PC-3 (cell line): ENCODE measurements around the gene HIVEP3. TPM values are rescaled to one million over a fixed set of nuclear protein-coding genes. Genes with fewer than 3 reads are reported as not detected.

ENCODE experiments used
- ATAC-seq: fragments of 200-7000 bp; cut with Tn5 transposase; 2 replicates; pipeline ENCODE4 v1.9.1; 2020; ENCODE audit warnings: mild to moderate bottlenecking, moderate library complexity
- BruUV-seq: library from RNA; stranded (reverse); fragments of 400-500 nt; replicated peaks from 2 replicates; lab custom pipeline; 2021; lab: Mats Ljungman, UMichigan
- CTCF ChIA-PET: fragments of 300-600 bp; sonication (Branson Sonifier 250); formaldehyde crosslinking; loops from one replicate; lab custom pipeline; 2022; ENCODE audit warnings: antibody characterized with exemption; lab: Charles Lee
- POLR2A ChIA-PET: fragments of 300-600 bp; sonication (Branson Sonifier 250); formaldehyde crosslinking; loops from one replicate; lab custom pipeline; 2022; ENCODE audit warnings: antibody characterized with exemption; ENCODE audit not compliant: unreplicated experiment; lab: Charles Lee
- DNase-seq: peaks from one replicate; pipeline ENCODE4 v3.0.0-alpha.2; 2015
- H2AFZ ChIP-seq: fragments of 300-600 bp; sonication (generic); 2 replicates; pipeline ENCODE4 v1.6.0; 2016; ENCODE audit warnings: antibody characterized with exemption, low read length
- H3F3A ChIP-seq: fragments of 300-600 bp; sonication (generic); one replicate; pipeline ENCODE4 v1.6.0; 2017; ENCODE audit warnings: antibody characterized with exemption, low read length, control low read depth, mild to moderate bottlenecking; ENCODE audit not compliant: unreplicated experiment
- H3K27ac ChIP-seq: fragments of 300-600 bp; sonication (generic); 2 replicates; pipeline ENCODE4 v1.5.1; 2016; ENCODE audit warnings: mild to moderate bottlenecking, low read length
- H3K27me3 ChIP-seq: fragments of 300-600 bp; sonication (generic); 2 replicates; pipeline ENCODE4 v1.6.1; 2016; ENCODE audit warnings: low read length, mixed read lengths
- H3K36me3 ChIP-seq: fragments of 300-600 bp; sonication (generic); 2 replicates; pipeline ENCODE4 v1.6.1; 2016; ENCODE audit warnings: low read depth, mixed run types, low read length, mixed read lengths
- H3K4me1 ChIP-seq: fragments of 300-600 bp; sonication (generic); 2 replicates; pipeline ENCODE4 v1.5.1; 2016; ENCODE audit warnings: low read length; ENCODE audit not compliant: insufficient read depth
- H3K4me2 ChIP-seq: fragments of 300-600 bp; sonication (generic); 2 replicates; pipeline ENCODE4 v1.6.0; 2016; ENCODE audit warnings: low read length
- H3K4me3 ChIP-seq: fragments of 300-600 bp; sonication (generic); 2 replicates; pipeline ENCODE4 v1.5.1; 2016; ENCODE audit warnings: mild to moderate bottlenecking, low read length, mixed read lengths
- H3K79me2 ChIP-seq: fragments of 300-600 bp; sonication (generic); 2 replicates; pipeline ENCODE4 v1.6.1; 2017; ENCODE audit warnings: low read length, mixed read lengths
- H3K9ac ChIP-seq: fragments of 300-600 bp; sonication (generic); 2 replicates; pipeline ENCODE4 v1.6.0; 2016; ENCODE audit warnings: mild to moderate bottlenecking, low read length
- H3K9me2 ChIP-seq: fragments of 300-600 bp; sonication (generic); replicated peaks from 2 replicates; pipeline ENCODE4 v1.6.1; 2016; ENCODE audit warnings: mixed run types, low read length, mixed read lengths
- H3K9me3 ChIP-seq: fragments of 300-600 bp; sonication (generic); 2 replicates; pipeline ENCODE4 v1.6.1; 2016; ENCODE audit warnings: low read length, mixed read lengths
- H4K20me1 ChIP-seq: fragments of 300-600 bp; sonication (generic); 2 replicates; pipeline ENCODE4 v1.6.1; 2016; ENCODE audit warnings: low read length, mixed read lengths
- EZH2 ChIP-seq: fragments of 300-600 bp; sonication (generic); IDR thresholded peaks from one replicate; pipeline ENCODE4 v1.6.1; 2017; ENCODE audit warnings: antibody characterized with exemption, mild to moderate bottlenecking, low read length; ENCODE audit not compliant: unreplicated experiment
- EZH2phosphoT487 ChIP-seq: fragments of 300-600 bp; sonication (generic); IDR thresholded peaks from 2 replicates; pipeline ENCODE4 v1.6.1; 2018; ENCODE audit warnings: mild to moderate bottlenecking, antibody characterized with exemption, low read length, borderline replicate concordance
- intact Hi-C: fragments of 100-400 bp; cut with micrococcal nuclease; formaldehyde crosslinking; loops from 2 replicates; pipeline ENCODE4 v1.9.0; 2023
- total RNA-seq: library from RNA; depleted of rRNA; stranded (reverse); fragments of >200 nt; gene quantifications from 2 replicates; pipeline ENCODE4 v1.2.3, GENCODE V29; 2014
- TF ChIP-seq, protein P1 (sequence below): fragments of 300-600 bp; sonication (generic); conservative IDR thresholded peaks from 2 replicates; pipeline ENCODE4 v1.5.1; 2017; ENCODE audit warnings: antibody characterized with exemption, low read depth, mild to moderate bottlenecking, low read length

Gene HIVEP3
- total RNA-seq, 1 experiment from 2014 or later = 9.8 TPM

- Histone ChIP-seq H3K27me3 (no peaks in the 10 kb centered on the region), H3K4me1 (peaks cover 17% of the 10 kb centered on the region), H3K9me3 (no peaks in the 10 kb centered on the region), H4K20me1 (no peaks in the 10 kb centered on the region), H3K9ac (no peak overlapping the region), H2AFZ (no peak overlapping the region), H3F3A (no peaks in the 10 kb centered on the region), H3K9me2 (no peaks in the 10 kb centered on the region), H3K4me2 (no peak overlapping the region), H3K27ac (no peak overlapping the region), H3K4me3 (no peak overlapping the region), H3K36me3 (no peaks in the 10 kb centered on the region), H3K79me2 (no peaks in the 10 kb centered on the region)
- ATAC-seq (no peak), DNase-seq (no peak)
- intact Hi-C loops = loop anchor here (5.0 to 10.0 kb wide), 2 partner anchors 103 to 221 kb away; partner anchors contain the start of gene HIVEP3
- ChIA-PET POLR2A (interaction anchor here (0.6 kb wide), 1 partner anchor 17 kb away, joined by 4 read pairs; no protein-coding TSS in a partner anchor), CTCF (no interaction called here)
- TF ChIP-seq EZH2 = no peak
- no peak for TF ChIP-seq EZH2phosphoT487
- TF ChIP-seq, protein P1, sequence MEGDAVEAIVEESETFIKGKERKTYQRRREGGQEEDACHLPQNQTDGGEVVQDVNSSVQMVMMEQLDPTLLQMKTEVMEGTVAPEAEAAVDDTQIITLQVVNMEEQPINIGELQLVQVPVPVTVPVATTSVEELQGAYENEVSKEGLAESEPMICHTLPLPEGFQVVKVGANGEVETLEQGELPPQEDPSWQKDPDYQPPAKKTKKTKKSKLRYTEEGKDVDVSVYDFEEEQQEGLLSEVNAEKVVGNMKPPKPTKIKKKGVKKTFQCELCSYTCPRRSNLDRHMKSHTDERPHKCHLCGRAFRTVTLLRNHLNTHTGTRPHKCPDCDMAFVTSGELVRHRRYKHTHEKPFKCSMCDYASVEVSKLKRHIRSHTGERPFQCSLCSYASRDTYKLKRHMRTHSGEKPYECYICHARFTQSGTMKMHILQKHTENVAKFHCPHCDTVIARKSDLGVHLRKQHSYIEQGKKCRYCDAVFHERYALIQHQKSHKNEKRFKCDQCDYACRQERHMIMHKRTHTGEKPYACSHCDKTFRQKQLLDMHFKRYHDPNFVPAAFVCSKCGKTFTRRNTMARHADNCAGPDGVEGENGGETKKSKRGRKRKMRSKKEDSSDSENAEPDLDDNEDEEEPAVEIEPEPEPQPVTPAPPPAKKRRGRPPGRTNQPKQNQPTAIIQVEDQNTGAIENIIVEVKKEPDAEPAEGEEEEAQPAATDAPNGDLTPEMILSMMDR = no peak
- no TSS peak for BruUV-seq
Observed at GRCh38 chr1:41813755-41814745, 104.7 kb downstream of the HIVEP3 start.

- H3K4me2 ChIP-seq = no peak overlapping the region
- no peaks in the 10 kb centered on the region for H3K36me3 ChIP-seq
- H3K27me3 ChIP-seq = no peaks in the 10 kb centered on the region
- no peaks in the 10 kb centered on the region for H3K9me2 ChIP-seq
- DNase-seq (no peak), ATAC-seq (no peak)
- TF ChIP-seq, protein P1 = no peak
- TF ChIP-seq EZH2 = no peak
- no peak for TF ChIP-seq EZH2phosphoT487
- intact Hi-C loops = loop anchor here (5.0 to 10.0 kb wide), 2 partner anchors 104 to 222 kb away; partner anchors contain the start of gene HIVEP3
- peaks cover 17% of the 10 kb centered on the region for H3K4me1 ChIP-seq
- H3K79me2 ChIP-seq = no peaks in the 10 kb centered on the region
- no TSS peak for BruUV-seq
- CTCF ChIA-PET = no interaction called here
- no peaks in the 10 kb centered on the region for H3F3A ChIP-seq
- POLR2A ChIA-PET = interaction anchor here (0.6 kb wide), 1 partner anchor 17 kb away, joined by 4 read pairs; no protein-coding TSS in a partner anchor
- H4K20me1 ChIP-seq = no peaks in the 10 kb centered on the region
- H3K27ac ChIP-seq = no peak overlapping the region
- H2AFZ ChIP-seq = no peak overlapping the region
- no peaks in the 10 kb centered on the region for H3K9me3 ChIP-seq
- H3K4me3 ChIP-seq = no peak overlapping the region
- no peak overlapping the region for H3K9ac ChIP-seq
Observed at GRCh38 chr1:41813226-41813625, 105.5 kb downstream of the HIVEP3 start.
